HepG2 (cell line): ENCODE data around the gene ARSB.

Source experiments
- BHLHE40 ChIP-seq: IDR thresholded peaks from 2 replicates; pipeline ENCODE4 v1.6.1; 2011; ENCODE audit warnings: low read length, improper control_type of control experiment
- SMC3 ChIP-seq: IDR thresholded peaks from 2 replicates; pipeline ENCODE4 v1.6.1; 2011; ENCODE audit warnings: low read length, improper control_type of control experiment
- SP1 ChIP-seq, 2 experiments: fragments of 450-650 bp in 1 of 2; sonication (generic) in 1 of 2; formaldehyde crosslinking in 1 of 2; IDR thresholded peaks; 2 replicates each; pipeline versions ENCODE4 v1.4.0 to v1.6.1; 2016 to 2020; ENCODE audit warnings: missing genetic modification reagents in 1 of 2
- TOE1 ChIP-seq: sonication (generic); formaldehyde crosslinking; IDR thresholded peaks from 2 replicates; pipeline ENCODE4 v1.4.0; 2020; ENCODE audit warnings: mild to moderate bottlenecking, missing genetic modification reagents
- ZBTB1 ChIP-seq: sonication (generic); formaldehyde crosslinking; IDR thresholded peaks from 2 replicates; pipeline ENCODE4 v1.4.0; 2020; ENCODE audit warnings: missing genetic modification reagents, borderline replicate concordance
- ZBTB8A ChIP-seq: sonication (generic); formaldehyde crosslinking; IDR thresholded peaks from 2 replicates; pipeline ENCODE4 v1.4.0; 2020; ENCODE audit warnings: mild to moderate bottlenecking, low read depth, missing genetic modification reagents, borderline replicate concordance
- TF ChIP-seq, protein P1 (sequence below): sonication (generic); formaldehyde crosslinking; IDR thresholded peaks from 2 replicates; pipeline ENCODE4 v1.5.0; 2020; ENCODE audit warnings: mild to moderate bottlenecking, missing genetic modification reagents, moderate library complexity

DNA sequence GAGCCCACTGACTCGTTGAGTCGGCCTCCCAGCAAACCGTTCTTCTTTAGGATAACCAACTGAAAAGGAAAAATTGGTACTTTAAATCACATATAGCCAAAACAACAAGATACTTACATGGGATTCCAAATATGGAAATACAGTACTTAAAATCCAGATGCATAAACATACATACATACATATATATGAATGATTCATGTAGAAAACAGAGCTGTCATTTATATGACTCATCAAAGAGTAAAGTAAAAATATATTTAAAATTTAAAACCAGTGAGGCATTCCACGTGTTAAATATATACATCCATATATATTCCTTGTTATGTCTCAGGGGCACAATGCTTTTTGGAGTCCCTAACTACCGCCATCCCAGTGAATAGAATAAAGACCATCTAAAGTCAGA, 47.7 kb upstream of the ARSB start:
- TF ChIP-seq SMC3 (no peak), ZBTB8A (CRISPR knock-in tag) (no peak), TOE1 (CRISPR knock-in tag) (no peak), BHLHE40 (no peak), SP1 (IDR thresholded peaks at IDR 0.05) (no peak), SP1 (CRISPR knock-in tag; IDR thresholded peaks at IDR 0.05) (no peak), ZBTB1 (CRISPR knock-in tag) (no peak)
- TF ChIP-seq, protein P1, sequence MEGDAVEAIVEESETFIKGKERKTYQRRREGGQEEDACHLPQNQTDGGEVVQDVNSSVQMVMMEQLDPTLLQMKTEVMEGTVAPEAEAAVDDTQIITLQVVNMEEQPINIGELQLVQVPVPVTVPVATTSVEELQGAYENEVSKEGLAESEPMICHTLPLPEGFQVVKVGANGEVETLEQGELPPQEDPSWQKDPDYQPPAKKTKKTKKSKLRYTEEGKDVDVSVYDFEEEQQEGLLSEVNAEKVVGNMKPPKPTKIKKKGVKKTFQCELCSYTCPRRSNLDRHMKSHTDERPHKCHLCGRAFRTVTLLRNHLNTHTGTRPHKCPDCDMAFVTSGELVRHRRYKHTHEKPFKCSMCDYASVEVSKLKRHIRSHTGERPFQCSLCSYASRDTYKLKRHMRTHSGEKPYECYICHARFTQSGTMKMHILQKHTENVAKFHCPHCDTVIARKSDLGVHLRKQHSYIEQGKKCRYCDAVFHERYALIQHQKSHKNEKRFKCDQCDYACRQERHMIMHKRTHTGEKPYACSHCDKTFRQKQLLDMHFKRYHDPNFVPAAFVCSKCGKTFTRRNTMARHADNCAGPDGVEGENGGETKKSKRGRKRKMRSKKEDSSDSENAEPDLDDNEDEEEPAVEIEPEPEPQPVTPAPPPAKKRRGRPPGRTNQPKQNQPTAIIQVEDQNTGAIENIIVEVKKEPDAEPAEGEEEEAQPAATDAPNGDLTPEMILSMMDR (CRISPR knock-in tag), result no peak
